Keratinocyte (primary cell): ENCODE measurements around the gene SYDE1.

ENCODE experiments used
- EZH2 ChIP-seq: IDR thresholded peaks from one replicate; pipeline ENCODE4 v1.6.1; 2012; ENCODE audit warnings: inconsistent platforms, mild to moderate bottlenecking, low read length, moderate library complexity
- TF ChIP-seq, protein P1 (sequence below), 3 experiments: IDR thresholded peaks in 1 of 3; conservative IDR thresholded peaks in 1 of 3; optimal IDR thresholded peaks in 1 of 3; 2 replicates in 2 of 3; 3 replicates in 1 of 3; pipeline versions ENCODE3 to v1.5.1; 2011; ENCODE audit warnings: low read length in 3 of 3, mild to moderate bottlenecking in 3 of 3, moderate library complexity in 2 of 3, control low read depth in 1 of 3, inconsistent platforms in 1 of 3; ENCODE audit not compliant: insufficient read depth in 2 of 3; ENCODE audit errors: extremely low read depth in 1 of 3

DNA sequence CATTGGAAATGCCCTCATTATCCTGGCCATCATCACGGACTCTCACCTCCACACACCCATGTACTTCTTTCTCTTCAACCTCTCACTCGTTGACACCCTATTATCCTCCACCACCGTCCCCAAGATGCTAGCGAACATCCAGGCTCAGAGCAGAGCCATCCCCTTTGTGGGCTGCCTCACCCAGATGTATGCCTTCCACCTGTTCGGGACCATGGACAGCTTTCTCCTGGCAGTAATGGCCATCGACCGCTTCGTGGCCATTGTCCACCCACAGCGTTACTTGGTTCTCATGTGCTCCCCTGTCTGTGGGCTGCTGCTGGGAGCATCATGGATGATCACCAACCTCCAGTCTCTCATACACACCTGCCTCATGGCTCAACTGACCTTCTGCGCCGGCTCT, 20.0 kb upstream of the SYDE1 start:
- no peak for TF ChIP-seq EZH2
- TF ChIP-seq, protein P1, sequence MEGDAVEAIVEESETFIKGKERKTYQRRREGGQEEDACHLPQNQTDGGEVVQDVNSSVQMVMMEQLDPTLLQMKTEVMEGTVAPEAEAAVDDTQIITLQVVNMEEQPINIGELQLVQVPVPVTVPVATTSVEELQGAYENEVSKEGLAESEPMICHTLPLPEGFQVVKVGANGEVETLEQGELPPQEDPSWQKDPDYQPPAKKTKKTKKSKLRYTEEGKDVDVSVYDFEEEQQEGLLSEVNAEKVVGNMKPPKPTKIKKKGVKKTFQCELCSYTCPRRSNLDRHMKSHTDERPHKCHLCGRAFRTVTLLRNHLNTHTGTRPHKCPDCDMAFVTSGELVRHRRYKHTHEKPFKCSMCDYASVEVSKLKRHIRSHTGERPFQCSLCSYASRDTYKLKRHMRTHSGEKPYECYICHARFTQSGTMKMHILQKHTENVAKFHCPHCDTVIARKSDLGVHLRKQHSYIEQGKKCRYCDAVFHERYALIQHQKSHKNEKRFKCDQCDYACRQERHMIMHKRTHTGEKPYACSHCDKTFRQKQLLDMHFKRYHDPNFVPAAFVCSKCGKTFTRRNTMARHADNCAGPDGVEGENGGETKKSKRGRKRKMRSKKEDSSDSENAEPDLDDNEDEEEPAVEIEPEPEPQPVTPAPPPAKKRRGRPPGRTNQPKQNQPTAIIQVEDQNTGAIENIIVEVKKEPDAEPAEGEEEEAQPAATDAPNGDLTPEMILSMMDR (optimal IDR thresholded peaks at IDR 0.05 in 1 of 3, IDR thresholded peaks at IDR 0.05 in 1 of 3, conservative IDR thresholded peaks at IDR 0.05 in 1 of 3; ENCODE audit: extremely low read depth in 1 of 3, insufficient read depth in 2 of 3, low read length in 3 of 3), result no peak
